MCF 10A (cell line): ENCODE data around the gene ARHGAP24. TPM values are rescaled to one million over a fixed set of nuclear protein-coding genes. Genes with fewer than 3 reads are reported as not detected.
"Not testable (repeated sequence)": the region's sequence is repeated elsewhere in the genome, so short reads cannot be mapped to it uniquely, and the experiment has no call there.

Source experiments
- BruUV-seq: library from RNA; stranded (reverse); fragments of 400-500 nt; replicated peaks from 2 replicates; lab custom pipeline; 2021; lab: Mats Ljungman, UMichigan
- CTCF ChIA-PET: fragments of 300-600 bp; sonication (Branson Sonifier 250); formaldehyde crosslinking; extraction: SDS; loops from one replicate; lab custom pipeline; 2021; ENCODE audit warnings: antibody characterized with exemption, inconsistent platforms; lab: Yijun Ruan, JAX
- POLR2A ChIA-PET: fragments of 300-600, 350-650 bp; sonication (Branson Sonifier 250); formaldehyde crosslinking; extraction: SDS; loops from one replicate; lab custom pipeline; 2020; ENCODE audit warnings: antibody characterized with exemption, inconsistent platforms; lab: Yijun Ruan, JAX
- DNase-seq: peaks from one replicate; pipeline ENCODE4 v3.0.0-alpha.2; 2018; ENCODE audit not compliant: unreplicated experiment
- H3K27ac Mint-ChIP-seq: one replicate; pipeline ENCODE4 v1.8.0; 2022; ENCODE audit warnings: mild to moderate bottlenecking, low read depth, mixed read lengths; ENCODE audit not compliant: unreplicated experiment
- H3K27me3 Mint-ChIP-seq: one replicate; pipeline ENCODE4 v1.8.0; 2022; ENCODE audit warnings: mixed read lengths; ENCODE audit not compliant: insufficient read depth, unreplicated experiment
- H3K36me3 Mint-ChIP-seq: one replicate; pipeline ENCODE4 v1.8.0; 2022; ENCODE audit warnings: mild to moderate bottlenecking, moderate library complexity, mixed read lengths; ENCODE audit not compliant: insufficient read depth, unreplicated experiment
- H3K4me1 Mint-ChIP-seq: one replicate; pipeline ENCODE4 v1.8.0; 2022; ENCODE audit warnings: mixed read lengths; ENCODE audit not compliant: insufficient read depth, unreplicated experiment
- H3K4me3 Mint-ChIP-seq: one replicate; pipeline ENCODE4 v1.8.0; 2022; ENCODE audit warnings: mild to moderate bottlenecking, moderate library complexity, mixed read lengths; ENCODE audit not compliant: unreplicated experiment
- H3K9me3 Mint-ChIP-seq: one replicate; pipeline ENCODE4 v1.8.0; 2022; ENCODE audit warnings: mixed read lengths; ENCODE audit not compliant: unreplicated experiment
- CTCF ChIP-seq: fragments of 200-600 bp; IDR thresholded peaks from one replicate; pipeline ENCODE4 v1.8.0; 2022; ENCODE audit warnings: antibody characterized with exemption, mild to moderate bottlenecking; ENCODE audit not compliant: unreplicated experiment
- intact Hi-C: fragments of 100-400 bp; cut with micrococcal nuclease; formaldehyde crosslinking; loops from 2 replicates; pipeline ENCODE4 v1.14.1; 2022
- total RNA-seq: library from RNA; stranded (reverse); gene quantifications from 2 replicates; pipeline ENCODE4 v1.2.3, GENCODE V29; 2022

The ARHGAP24 gene
- total RNA-seq, 1 experiment from 2014 or later, result 2.6 TPM

- Mint-ChIP-seq H3K27ac (no peak overlapping the region), H3K4me3 (no peak overlapping the region), H3K9me3 (no peaks in the 10 kb centered on the region), H3K36me3 (peaks cover 6% of the 10 kb centered on the region), H3K4me1 (no peaks in the 10 kb centered on the region), H3K27me3 (no peaks in the 10 kb centered on the region)
- CTCF ChIA-PET, result interaction anchor here (1.2 kb wide), 1 partner anchor 45 kb away, joined by 3 read pairs; no protein-coding TSS in a partner anchor
- DNase-seq, result no peak
- intact Hi-C loops, result no loop called here
- TF ChIP-seq CTCF, result no peak
- BruUV-seq, result no TSS peak
- POLR2A ChIA-PET, result interaction anchor here (1.8 kb wide), 1 partner anchor 15 kb away, joined by 5 read pairs; no protein-coding TSS in a partner anchor
Measured at GRCh38 chr4:85842540-85842939, 367.6 kb downstream of the ARHGAP24 start.

GRCh38 chr4:85853740-85854139, 378.8 kb downstream of the ARHGAP24 start:
- POLR2A ChIA-PET, intact Hi-C loops, H3K27me3 Mint-ChIP-seq, H3K27ac Mint-ChIP-seq, DNase-seq, H3K4me3 Mint-ChIP-seq, BruUV-seq, H3K36me3 Mint-ChIP-seq, H3K4me1 Mint-ChIP-seq: not testable (repeated sequence)
- CTCF ChIA-PET, result interaction anchor here (0.7 to 1.2 kb wide), 3 partner anchors 19 to 706 kb away, joined by 3 to 5 read pairs (median 3); no protein-coding TSS in a partner anchor
- peaks cover 24% of the 10 kb centered on the region for H3K9me3 Mint-ChIP-seq

GRCh38 chr4:85854546-85854945, 379.6 kb downstream of the ARHGAP24 start:
- no TSS peak for BruUV-seq
- H3K9me3 Mint-ChIP-seq, result peaks cover 24% of the 10 kb centered on the region
- TF ChIP-seq CTCF, result no peak
- no peaks in the 10 kb centered on the region for H3K4me1 Mint-ChIP-seq
- ChIA-PET POLR2A (no interaction called here), CTCF (no interaction called here)
- H3K36me3 Mint-ChIP-seq, result no peaks in the 10 kb centered on the region
- H3K4me3 Mint-ChIP-seq, result no peak overlapping the region
- no peak overlapping the region for H3K27ac Mint-ChIP-seq
- H3K27me3 Mint-ChIP-seq, result no peaks in the 10 kb centered on the region
- intact Hi-C loops, result no loop called here
- DNase-seq, result no peak

GRCh38 chr4:85860066-85860740, 385.3 kb downstream of the ARHGAP24 start:
- H3K27ac Mint-ChIP-seq, result no peak overlapping the region
- BruUV-seq, result no TSS peak
- intact Hi-C loops, result no loop called here
- H3K27me3 Mint-ChIP-seq, result no peaks in the 10 kb centered on the region
- H3K4me3 Mint-ChIP-seq, result no peak overlapping the region
- no peak for TF ChIP-seq CTCF
- H3K36me3 Mint-ChIP-seq, result peaks cover 5% of the 10 kb centered on the region
- no peaks in the 10 kb centered on the region for H3K4me1 Mint-ChIP-seq
- H3K9me3 Mint-ChIP-seq, result no peaks in the 10 kb centered on the region
- ChIA-PET POLR2A (no interaction called here), CTCF (interaction anchor here (1.1 kb wide), 1 partner anchor 108 kb away, joined by 3 read pairs; no protein-coding TSS in a partner anchor)
- DNase-seq, result peak; percentile 35
